LoVo (cell line): ENCODE data around the gene IGF2R.
A peak's percentile ranks its signal among the peaks of the same experiment; 100 is the strongest.
"Not testable (repeated sequence)": the region's sequence is repeated elsewhere in the genome, so short reads cannot be mapped to it uniquely, and the experiment has no call there.

Experiments used
- DNase-seq: peaks from one replicate; pipeline ENCODE4 v3.0.0-alpha.2; 2016; ENCODE audit warnings: low spot score

Gene IGF2R

GRCh38 chr6:159953091-159953601, 15.7 kb upstream of the IGF2R start:
- DNase-seq: no peak

- no peak for DNase-seq
Observed at GRCh38 chr6:159955945-159956361, 12.9 kb upstream of the IGF2R start.

DNA sequence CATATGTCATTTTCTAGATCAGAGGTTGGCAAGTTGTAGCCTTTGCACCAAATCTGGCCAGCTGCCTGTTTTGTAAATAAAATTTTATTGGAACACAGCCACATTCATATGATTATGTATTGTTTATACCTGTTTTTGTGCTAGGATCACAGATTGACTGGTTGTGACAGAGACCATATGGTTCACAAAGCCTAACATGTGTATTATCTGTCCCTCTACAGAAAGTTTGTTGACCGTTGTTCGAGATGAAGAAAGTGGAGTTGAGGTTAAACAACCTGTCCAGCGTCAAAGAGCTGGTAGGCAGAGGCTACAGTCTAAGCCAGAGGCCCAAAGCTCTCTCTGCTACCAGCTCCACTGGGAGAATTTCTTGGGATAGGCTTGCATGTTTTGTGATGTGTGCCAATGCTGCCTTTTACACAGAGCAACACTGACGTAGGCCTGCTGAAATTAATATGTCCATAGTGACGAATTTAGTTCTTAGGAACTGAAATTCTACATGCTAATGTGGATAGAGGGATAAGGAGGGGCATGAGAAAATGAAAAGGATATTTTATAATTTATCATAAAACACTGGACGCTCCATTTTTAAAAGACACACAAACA, 11.7 kb upstream of the IGF2R start:
- DNase-seq: no peak

- DNase-seq: no peak
Observed at GRCh38 chr6:159959165-159959975, 9.5 kb upstream of the IGF2R start.

GRCh38 chr6:159959976-159960384, 8.9 kb upstream of the IGF2R start:
- DNase-seq: no peak

- no peak for DNase-seq
Observed at GRCh38 chr6:159960485-159960884, 8.4 kb upstream of the IGF2R start.

GRCh38 chr6:159961528-159961927, 7.4 kb upstream of the IGF2R start:
- peak; percentile 6 for DNase-seq

GRCh38 chr6:159963111-159963510, 5.8 kb upstream of the IGF2R start:
- no peak for DNase-seq

- DNase-seq: no peak
Observed at GRCh38 chr6:159964046-159964445, 4.8 kb upstream of the IGF2R start.

GRCh38 chr6:159966339-159966738, 2.5 kb upstream of the IGF2R start:
- DNase-seq: no peak

- no peak for DNase-seq
Observed at GRCh38 chr6:159966981-159967380, 1.9 kb upstream of the IGF2R start.

- not testable (repeated sequence) for DNase-seq
Observed at GRCh38 chr6:159967621-159968020, 1.3 kb upstream of the IGF2R start.

- DNase-seq: peak; percentile 6
Observed at GRCh38 chr6:159969204-159969912, 476 bp downstream of the IGF2R start.

DNA sequence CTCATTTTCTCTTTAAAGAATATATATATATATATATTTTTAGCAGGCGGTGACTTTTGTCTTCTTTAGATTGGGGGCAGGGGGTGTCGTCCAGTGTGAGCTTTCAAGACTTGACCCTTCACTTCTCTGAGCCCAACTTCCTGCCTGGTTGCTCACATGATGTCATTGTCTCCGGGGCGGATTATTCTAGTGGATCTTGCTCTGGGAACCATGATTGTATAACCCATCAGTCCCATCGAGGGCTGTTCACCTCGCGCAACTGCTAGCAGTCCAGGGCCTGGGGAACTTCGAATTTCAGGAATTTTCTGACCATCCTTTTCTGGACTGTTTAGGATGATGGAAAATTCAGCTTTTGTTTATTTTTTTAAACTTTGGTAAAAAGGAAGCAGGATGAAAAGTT, 1.0 kb downstream of the IGF2R start:
- DNase-seq: peak; percentile 65

- no peak for DNase-seq
Observed at GRCh38 chr6:159970659-159971063, 1.8 kb downstream of the IGF2R start.

DNA sequence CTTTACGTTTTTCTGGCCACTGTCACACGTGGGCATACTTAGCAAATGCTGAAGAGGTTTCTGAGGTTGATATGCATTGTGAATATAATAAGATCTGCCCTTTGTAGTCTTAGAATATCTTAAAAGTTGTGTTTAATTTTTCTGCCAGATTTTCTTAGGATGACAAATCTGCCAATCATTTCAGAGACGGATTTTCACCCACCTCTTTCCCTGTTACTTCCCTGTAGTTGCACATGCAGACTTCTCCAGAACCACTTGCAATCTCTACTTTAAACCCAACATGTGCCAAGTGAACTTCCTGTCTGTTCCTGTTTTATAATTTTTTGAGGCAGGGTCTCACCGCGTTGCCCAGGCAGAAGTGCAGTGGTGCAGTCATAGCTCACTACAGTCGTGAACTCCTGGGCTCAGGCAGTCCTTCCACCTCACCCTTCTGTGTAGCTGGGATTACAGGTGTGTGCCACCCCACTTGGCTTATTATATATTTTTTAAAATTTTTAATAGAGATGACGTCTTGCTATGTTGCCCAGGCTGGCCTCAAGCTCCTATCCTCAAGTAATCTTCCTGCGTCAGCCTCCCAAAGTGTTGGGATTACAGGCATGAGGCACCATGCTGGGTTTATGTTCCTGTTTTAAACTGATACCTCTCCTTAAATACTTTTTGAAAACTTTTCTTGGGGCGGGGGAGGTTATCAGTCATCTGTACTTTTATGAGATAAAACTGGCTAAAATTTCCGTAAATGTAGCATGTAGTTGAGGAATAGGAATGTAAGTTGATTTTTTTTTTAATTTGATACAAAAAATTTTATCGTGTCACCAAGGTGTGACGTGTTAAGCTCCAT, 2.7 kb downstream of the IGF2R start:
- no peak for DNase-seq

DNA sequence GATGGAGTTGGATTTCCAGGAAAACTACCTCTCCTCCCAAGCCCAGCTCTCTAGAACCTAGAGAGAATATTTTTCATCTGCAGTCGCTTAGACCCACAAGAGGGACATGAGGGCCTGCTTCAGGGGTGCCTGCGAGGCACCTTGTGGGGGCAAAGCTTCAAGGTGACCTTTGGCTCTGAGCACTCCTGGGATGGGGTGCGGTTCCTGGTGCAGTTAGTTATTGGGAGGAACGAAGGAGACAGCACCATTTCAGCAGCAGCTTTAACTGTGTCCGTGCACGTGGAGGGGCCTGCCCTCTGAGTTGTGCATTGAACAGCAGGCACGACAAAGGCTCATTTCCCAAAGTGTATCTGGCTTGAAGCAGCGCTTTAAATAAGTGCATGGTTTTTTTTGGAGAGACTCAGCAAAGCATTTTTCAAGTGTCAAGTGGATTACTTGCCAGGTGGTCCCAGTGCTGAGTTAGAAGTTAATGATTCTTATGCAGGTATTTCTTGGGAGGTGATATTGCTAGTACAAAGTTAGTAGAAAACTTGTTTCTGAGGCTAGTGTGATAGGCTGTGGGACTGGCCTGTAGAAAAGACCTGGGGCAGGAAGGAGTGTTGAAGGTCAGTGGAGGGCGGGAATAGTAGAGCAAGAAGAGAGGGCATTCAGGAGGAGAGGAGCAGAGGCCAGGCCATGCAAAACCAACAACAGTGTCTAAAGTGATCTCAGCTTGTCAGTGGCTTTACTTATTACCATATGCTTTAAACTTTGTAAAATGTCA, 3.8 kb downstream of the IGF2R start:
- DNase-seq: no peak

GRCh38 chr6:159973406-159973805, 4.5 kb downstream of the IGF2R start:
- no peak for DNase-seq

- no peak for DNase-seq
Observed at GRCh38 chr6:159973951-159974350, 5.1 kb downstream of the IGF2R start.

- no peak for DNase-seq
Observed at GRCh38 chr6:159974932-159975331, 6.0 kb downstream of the IGF2R start.

DNA sequence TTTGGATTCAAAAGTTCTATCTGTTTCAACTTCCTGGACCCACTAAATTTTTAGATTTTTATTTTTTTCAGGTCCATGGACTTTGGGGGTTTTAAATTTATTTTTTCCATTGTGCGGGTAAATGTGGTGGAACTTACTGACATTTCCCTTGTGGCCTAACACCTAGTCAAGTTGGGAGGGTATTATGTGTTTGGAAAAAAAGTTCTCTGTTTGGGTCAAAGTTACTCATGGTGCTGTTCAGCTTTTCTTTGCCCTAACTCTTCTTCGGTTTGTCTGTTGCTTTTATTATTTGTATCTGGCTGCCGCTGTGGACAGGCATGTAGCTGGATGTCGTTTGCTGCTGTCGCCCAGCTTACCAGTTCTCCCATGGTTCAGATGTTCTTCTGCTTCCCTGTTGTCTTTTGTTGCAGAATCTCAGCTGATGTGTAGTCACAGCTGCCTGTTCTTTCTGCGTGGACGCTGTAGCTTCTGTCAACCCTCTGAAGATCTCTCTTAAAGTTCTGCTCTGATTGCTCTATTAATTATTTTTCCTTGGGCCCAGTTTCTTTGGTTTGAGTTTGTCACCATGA, 7.9 kb downstream of the IGF2R start:
- no peak for DNase-seq
